ENCODE data around the gene SDC3.

DNA sequence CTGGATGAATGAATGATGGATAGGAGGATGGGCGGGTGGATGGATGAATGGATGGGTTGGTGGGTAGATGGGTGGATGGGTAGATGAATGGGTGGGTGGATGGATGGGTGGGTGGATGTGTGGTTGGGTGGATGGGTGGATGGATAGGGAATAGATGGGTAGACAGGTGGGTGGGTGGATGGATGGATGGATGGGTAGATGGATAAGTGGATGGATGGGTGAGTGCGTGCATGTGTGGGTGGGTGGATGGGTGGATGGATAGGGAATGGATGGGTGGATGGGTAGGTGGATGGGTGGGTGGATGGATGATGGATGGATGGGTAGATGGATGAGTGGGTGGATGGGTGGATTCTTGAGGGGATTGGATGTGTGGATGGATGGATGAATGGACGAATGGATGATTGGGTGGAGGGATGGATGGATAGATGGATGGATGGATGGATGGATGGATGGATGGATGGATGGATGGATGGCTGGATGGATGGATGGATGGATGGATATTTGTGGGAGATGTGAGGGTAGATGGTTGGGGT is 68.7 kb downstream of the SDC3 start:
- TF ChIP-seq, protein P1, sequence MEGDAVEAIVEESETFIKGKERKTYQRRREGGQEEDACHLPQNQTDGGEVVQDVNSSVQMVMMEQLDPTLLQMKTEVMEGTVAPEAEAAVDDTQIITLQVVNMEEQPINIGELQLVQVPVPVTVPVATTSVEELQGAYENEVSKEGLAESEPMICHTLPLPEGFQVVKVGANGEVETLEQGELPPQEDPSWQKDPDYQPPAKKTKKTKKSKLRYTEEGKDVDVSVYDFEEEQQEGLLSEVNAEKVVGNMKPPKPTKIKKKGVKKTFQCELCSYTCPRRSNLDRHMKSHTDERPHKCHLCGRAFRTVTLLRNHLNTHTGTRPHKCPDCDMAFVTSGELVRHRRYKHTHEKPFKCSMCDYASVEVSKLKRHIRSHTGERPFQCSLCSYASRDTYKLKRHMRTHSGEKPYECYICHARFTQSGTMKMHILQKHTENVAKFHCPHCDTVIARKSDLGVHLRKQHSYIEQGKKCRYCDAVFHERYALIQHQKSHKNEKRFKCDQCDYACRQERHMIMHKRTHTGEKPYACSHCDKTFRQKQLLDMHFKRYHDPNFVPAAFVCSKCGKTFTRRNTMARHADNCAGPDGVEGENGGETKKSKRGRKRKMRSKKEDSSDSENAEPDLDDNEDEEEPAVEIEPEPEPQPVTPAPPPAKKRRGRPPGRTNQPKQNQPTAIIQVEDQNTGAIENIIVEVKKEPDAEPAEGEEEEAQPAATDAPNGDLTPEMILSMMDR (IDR thresholded peaks at IDR 0.05) = no peak
- TF ChIP-seq POLR2AphosphoS5 (IDR thresholded peaks at IDR 0.05) (no peak), POLR2A (IDR thresholded peaks at IDR 0.05) (no peak), EP300 (IDR thresholded peaks at IDR 0.05) (no peak)

Measured in sigmoid colon (tissue), 4 donors.